BJ (cell line): Measurements from ENCODE around the gene UBXN4. TPM values are rescaled to one million over a fixed set of nuclear protein-coding genes. Genes with fewer than 3 reads are reported as not detected.

ENCODE experiments used
- CTCF ChIA-PET: fragments of 350-600 bp; formaldehyde crosslinking; extraction: SDS; loops from one replicate; lab custom pipeline; 2021; ENCODE audit warnings: antibody characterized with exemption, inconsistent platforms; lab: Yijun Ruan, JAX
- POLR2A ChIA-PET: fragments of 300-600 bp; sonication (Branson Sonifier 250); formaldehyde crosslinking; extraction: SDS; loops from one replicate; lab custom pipeline; 2021; ENCODE audit warnings: antibody characterized with exemption; lab: Charles Lee
- DNase-seq: peaks from one replicate; pipeline ENCODE4 v3.0.0-alpha.2; 2011; ENCODE audit warnings: low read depth
- H3K27me3 ChIP-seq: 2 replicates; pipeline ENCODE4 v1.6.0; 2011; ENCODE audit warnings: low read length; ENCODE audit not compliant: control insufficient read depth, insufficient read depth
- H3K36me3 ChIP-seq: 2 replicates; pipeline ENCODE4 v1.5.1; 2011; ENCODE audit warnings: low read length; ENCODE audit not compliant: control insufficient read depth, insufficient read depth
- H3K4me3 ChIP-seq: 2 replicates; pipeline ENCODE4 v1.5.1; 2011; ENCODE audit warnings: low read depth, mild to moderate bottlenecking, control low read depth, low read length
- CTCF ChIP-seq: IDR thresholded peaks from 2 replicates; pipeline ENCODE4 v1.5.1; 2011; ENCODE audit warnings: low read depth, mild to moderate bottlenecking, control low read depth, inconsistent platforms, low read length, moderate library complexity; ENCODE audit not compliant: insufficient read depth
- polyA plus RNA-seq: library from polyadenylated mRNA; depleted of rRNA; stranded (reverse); fragments of >200 nt; gene quantifications from 2 replicates; pipeline ENCODE4 v1.2.3, GENCODE V29; 2011

UBXN4 gene
- polyA plus RNA-seq, 1 experiment = 51.1 TPM

GRCh38 chr2:135812907-135813511 is 71.4 kb downstream of the UBXN4 start:
- H3K27me3 ChIP-seq = no peaks in the 10 kb centered on the region
- CTCF ChIA-PET = interaction anchor here (4.6 kb wide), 1 partner anchor 16 kb away, joined by 17 read pairs; no protein-coding TSS in a partner anchor
- no peaks in the 10 kb centered on the region for H3K36me3 ChIP-seq
- no peak for DNase-seq
- no peak overlapping the region for H3K4me3 ChIP-seq
- TF ChIP-seq CTCF = no peak
- POLR2A ChIA-PET = no interaction called here

- TF ChIP-seq CTCF = no peak
- Histone ChIP-seq H3K4me3 (no peak overlapping the region), H3K27me3 (no peaks in the 10 kb centered on the region), H3K36me3 (no peaks in the 10 kb centered on the region)
- CTCF ChIA-PET = interaction anchor here (4.6 kb wide), 1 partner anchor 18 kb away, joined by 17 read pairs; no protein-coding TSS in a partner anchor
- no peak for DNase-seq
- POLR2A ChIA-PET = no interaction called here
Observed at GRCh38 chr2:135815269-135815668, 73.6 kb downstream of the UBXN4 start.

DNA sequence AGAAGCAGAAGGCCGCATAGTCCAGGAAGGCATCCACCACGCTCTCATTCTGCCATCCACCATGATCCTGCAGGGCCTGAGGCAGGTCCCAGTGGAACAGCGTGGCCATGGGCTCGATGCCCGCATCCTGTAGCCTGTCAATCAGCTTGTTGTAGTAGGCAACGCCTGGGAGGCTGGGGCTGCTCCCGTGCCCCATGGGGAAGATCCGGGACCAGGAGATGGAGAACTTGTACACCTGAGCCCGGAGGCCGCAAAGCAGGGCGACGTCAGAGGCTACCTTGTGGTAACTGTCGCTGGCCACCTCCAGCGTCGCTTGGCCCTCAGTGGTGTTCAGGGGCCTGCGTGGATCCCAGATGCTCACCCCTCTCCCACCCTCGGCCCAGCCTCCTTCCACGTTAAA is 75.8 kb downstream of the UBXN4 start:
- ChIA-PET CTCF (interaction anchor here (1.4 to 4.6 kb wide), 2 partner anchors 10 to 20 kb away, joined by 4 to 17 read pairs; no protein-coding TSS in a partner anchor), POLR2A (no interaction called here)
- TF ChIP-seq CTCF = no peak
- H3K4me3 ChIP-seq = no peak overlapping the region
- H3K36me3 ChIP-seq = no peaks in the 10 kb centered on the region
- no peaks in the 10 kb centered on the region for H3K27me3 ChIP-seq
- no peak for DNase-seq

DNA sequence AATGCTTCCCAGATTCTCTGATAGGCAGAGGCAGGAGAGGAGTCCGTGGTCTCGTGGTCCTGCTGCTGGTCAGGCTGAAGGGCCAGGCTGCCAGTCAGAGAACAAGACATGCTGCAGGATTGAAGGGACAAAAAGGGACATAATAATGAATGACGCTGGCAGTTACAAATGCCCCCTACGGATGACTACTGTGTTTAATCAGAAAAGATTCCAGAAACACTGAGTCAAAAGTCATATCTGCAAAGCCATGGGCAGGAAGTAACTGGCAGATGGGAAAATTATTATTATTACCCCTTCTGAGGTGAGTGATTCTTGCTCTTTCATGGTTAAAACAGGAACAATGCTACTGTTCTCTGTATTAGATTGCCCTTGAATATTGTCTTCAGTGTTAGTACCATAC is 76.3 kb downstream of the UBXN4 start:
- ChIA-PET CTCF (interaction anchor here (1.2 kb wide), 1 partner anchor 20 kb away, joined by 3 read pairs; no protein-coding TSS in a partner anchor), POLR2A (no interaction called here)
- Histone ChIP-seq H3K27me3 (no peaks in the 10 kb centered on the region), H3K4me3 (no peak overlapping the region), H3K36me3 (no peaks in the 10 kb centered on the region)
- TF ChIP-seq CTCF = no peak
- DNase-seq = no peak

- peak; percentile 55 for TF ChIP-seq CTCF
- CTCF ChIA-PET = interaction anchor here (0.6 to 1.2 kb wide), 3 partner anchors 21 to 85 kb away, joined by 3 to 4 read pairs (median 3); no protein-coding TSS in a partner anchor
- POLR2A ChIA-PET = no interaction called here
- no peaks in the 10 kb centered on the region for H3K36me3 ChIP-seq
- H3K27me3 ChIP-seq = no peaks in the 10 kb centered on the region
- no peak overlapping the region for H3K4me3 ChIP-seq
- no peak for DNase-seq
Observed at GRCh38 chr2:135818937-135819610, 77.4 kb downstream of the UBXN4 start.
